Measurements from ENCODE around the gene PEG3. TPM values are rescaled to one million over a fixed set of nuclear protein-coding genes. Genes with fewer than 3 reads are reported as not detected.
A peak's percentile ranks its signal among the peaks of the same experiment; 100 is the strongest.

Gene PEG3
- total and polyA plus RNA-seq, 2 of the 13 experiments (the other 11 are each of a cell fraction or from before 2014, with no cell fraction given), result 217 to 394 TPM

DNA sequence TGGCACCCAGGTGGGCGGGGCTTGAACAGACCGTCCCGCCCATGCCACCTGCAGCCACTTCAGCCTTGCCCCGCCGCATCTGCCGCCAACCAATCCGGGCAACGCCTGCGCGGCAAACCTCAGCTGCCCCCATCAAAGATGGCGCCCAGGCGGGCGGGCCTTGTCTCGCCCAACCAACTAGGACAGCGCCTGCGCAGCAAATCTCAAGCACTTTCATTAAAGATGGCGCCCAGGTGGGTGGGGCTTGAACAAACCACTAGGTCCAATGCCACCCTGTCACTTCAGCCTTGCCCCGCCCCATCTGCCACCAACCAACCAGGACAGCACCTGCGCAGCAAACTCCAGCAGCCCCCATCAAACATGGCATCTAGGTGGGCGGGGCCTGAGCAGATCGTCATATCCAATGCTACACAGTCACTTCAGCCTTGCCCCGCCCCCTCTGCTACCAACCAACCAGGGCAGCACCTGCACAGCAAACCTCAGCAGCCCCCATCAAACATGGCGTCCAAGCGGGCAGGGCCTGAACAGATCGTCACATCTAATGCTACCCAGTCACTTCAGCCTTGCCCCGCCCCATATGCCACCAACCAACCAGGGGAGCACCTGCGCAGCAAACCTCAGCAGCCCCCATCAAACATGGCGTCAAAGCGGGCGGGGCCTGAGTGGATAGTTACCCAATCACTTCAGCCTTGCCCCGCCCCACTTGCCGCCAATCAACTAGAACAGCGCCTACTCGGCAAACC, 1.4 kb downstream of the PEG3 start (continued):
- TF ChIP-seq GABPB1 (CRISPR knock-in tag; IDR thresholded peaks at IDR 0.05) (peak; percentile 47; the same call in 1 of the 2 replicates), REPIN1 (CRISPR knock-in tag; IDR thresholded peaks at IDR 0.05; ENCODE audit: borderline replicate concordance, low read depth) (no peak), TARDBP (CRISPR knock-in tag; IDR thresholded peaks at IDR 0.05) (peak; percentile 41; the same call in 1 of the 2 replicates), THAP11 (CRISPR knock-in tag; IDR thresholded peaks at IDR 0.05) (peak; percentile 74), YEATS4 (CRISPR knock-in tag; IDR thresholded peaks at IDR 0.05; ENCODE audit: borderline replicate concordance) (0 out of 2 replicates have a peak, but pooled peaks have one; percentile 23), MYPOP (CRISPR knock-in tag; IDR thresholded peaks at IDR 0.05) (no peak), ZNF644 (CRISPR knock-in tag; IDR thresholded peaks at IDR 0.05; ENCODE audit: low read depth) (peak; percentile 37; the same call in 1 of the 2 replicates), SAP130 (CRISPR knock-in tag; IDR thresholded peaks at IDR 0.05; ENCODE audit: low read depth) (peak; percentile 42; the same call in 1 of the 2 replicates), ZNF709 (CRISPR knock-in tag; IDR thresholded peaks at IDR 0.05) (0 out of 2 replicates have a peak, but pooled peaks have one; percentile 4), KLF12 (CRISPR knock-in tag; IDR thresholded peaks at IDR 0.05; ENCODE audit: borderline replicate concordance) (0 out of 2 replicates have a peak, but pooled peaks have one; percentile 14), ZNF749 (CRISPR knock-in tag; IDR thresholded peaks at IDR 0.05; ENCODE audit: borderline replicate concordance) (no peak), NONO (IDR thresholded peaks at IDR 0.05) (no peak), NONO (CRISPR knock-in tag; conservative IDR thresholded peaks at IDR 0.05) (peak; percentile 4; the same call in 1 of the 2 replicates), MEIS2 (CRISPR knock-in tag; IDR thresholded peaks at IDR 0.05) (peak; percentile 25; the same call in 1 of the 2 replicates), ZMAT3 (CRISPR knock-in tag; conservative IDR thresholded peaks at IDR 0.05) (peak; percentile 28; the same call in 1 of the 2 replicates), CEBPB (IDR thresholded peaks at IDR 0.05; ENCODE audit: borderline replicate concordance, low read depth, low read length) (peak; percentile 70), KAT7 (CRISPR knock-in tag; IDR thresholded peaks at IDR 0.05; ENCODE audit: borderline replicate concordance) (no peak), CREB1 (IDR thresholded peaks at IDR 0.05) (peak; percentile 45), CREB1 (CRISPR knock-in tag; IDR thresholded peaks at IDR 0.05) (peak; percentile 66), CEBPG (CRISPR knock-in tag; IDR thresholded peaks at IDR 0.05) (peak; percentile 72)
- TF ChIP-seq, protein P1, sequence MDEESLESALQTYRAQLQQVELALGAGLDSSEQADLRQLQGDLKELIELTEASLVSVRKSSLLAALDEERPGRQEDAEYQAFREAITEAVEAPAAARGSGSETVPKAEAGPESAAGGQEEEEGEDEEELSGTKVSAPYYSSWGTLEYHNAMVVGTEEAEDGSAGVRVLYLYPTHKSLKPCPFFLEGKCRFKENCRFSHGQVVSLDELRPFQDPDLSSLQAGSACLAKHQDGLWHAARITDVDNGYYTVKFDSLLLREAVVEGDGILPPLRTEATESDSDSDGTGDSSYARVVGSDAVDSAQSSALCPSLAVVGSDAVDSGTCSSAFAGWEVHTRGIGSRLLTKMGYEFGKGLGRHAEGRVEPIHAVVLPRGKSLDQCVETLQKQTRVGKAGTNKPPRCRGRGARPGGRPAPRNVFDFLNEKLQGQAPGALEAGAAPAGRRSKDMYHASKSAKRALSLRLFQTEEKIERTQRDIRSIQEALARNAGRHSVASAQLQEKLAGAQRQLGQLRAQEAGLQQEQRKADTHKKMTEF (CRISPR knock-in tag; IDR thresholded peaks at IDR 0.05), result no peak
- TF ChIP-seq, protein P2, sequence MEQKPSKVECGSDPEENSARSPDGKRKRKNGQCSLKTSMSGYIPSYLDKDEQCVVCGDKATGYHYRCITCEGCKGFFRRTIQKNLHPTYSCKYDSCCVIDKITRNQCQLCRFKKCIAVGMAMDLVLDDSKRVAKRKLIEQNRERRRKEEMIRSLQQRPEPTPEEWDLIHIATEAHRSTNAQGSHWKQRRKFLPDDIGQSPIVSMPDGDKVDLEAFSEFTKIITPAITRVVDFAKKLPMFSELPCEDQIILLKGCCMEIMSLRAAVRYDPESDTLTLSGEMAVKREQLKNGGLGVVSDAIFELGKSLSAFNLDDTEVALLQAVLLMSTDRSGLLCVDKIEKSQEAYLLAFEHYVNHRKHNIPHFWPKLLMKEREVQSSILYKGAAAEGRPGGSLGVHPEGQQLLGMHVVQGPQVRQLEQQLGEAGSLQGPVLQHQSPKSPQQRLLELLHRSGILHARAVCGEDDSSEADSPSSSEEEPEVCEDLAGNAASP (CRISPR knock-in tag; IDR thresholded peaks at IDR 0.05; ENCODE audit: borderline replicate concordance), result no peak
- TF ChIP-seq, protein P3, sequence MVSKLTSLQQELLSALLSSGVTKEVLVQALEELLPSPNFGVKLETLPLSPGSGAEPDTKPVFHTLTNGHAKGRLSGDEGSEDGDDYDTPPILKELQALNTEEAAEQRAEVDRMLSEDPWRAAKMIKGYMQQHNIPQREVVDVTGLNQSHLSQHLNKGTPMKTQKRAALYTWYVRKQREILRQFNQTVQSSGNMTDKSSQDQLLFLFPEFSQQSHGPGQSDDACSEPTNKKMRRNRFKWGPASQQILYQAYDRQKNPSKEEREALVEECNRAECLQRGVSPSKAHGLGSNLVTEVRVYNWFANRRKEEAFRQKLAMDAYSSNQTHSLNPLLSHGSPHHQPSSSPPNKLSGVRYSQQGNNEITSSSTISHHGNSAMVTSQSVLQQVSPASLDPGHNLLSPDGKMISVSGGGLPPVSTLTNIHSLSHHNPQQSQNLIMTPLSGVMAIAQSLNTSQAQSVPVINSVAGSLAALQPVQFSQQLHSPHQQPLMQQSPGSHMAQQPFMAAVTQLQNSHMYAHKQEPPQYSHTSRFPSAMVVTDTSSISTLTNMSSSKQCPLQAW (CRISPR knock-in tag; IDR thresholded peaks at IDR 0.05), result peak; percentile 19; the same call in 1 of the 2 replicates

Measured in HepG2 (cell line).